ENCODE measurements around the gene MRPL51.
A peak's percentile ranks its signal among the peaks of the same experiment; 100 is the strongest.
"Not testable (repeated sequence)": the region's sequence is repeated elsewhere in the genome, so short reads cannot be mapped to it uniquely, and the experiment has no call there.

MRPL51 gene

DNA sequence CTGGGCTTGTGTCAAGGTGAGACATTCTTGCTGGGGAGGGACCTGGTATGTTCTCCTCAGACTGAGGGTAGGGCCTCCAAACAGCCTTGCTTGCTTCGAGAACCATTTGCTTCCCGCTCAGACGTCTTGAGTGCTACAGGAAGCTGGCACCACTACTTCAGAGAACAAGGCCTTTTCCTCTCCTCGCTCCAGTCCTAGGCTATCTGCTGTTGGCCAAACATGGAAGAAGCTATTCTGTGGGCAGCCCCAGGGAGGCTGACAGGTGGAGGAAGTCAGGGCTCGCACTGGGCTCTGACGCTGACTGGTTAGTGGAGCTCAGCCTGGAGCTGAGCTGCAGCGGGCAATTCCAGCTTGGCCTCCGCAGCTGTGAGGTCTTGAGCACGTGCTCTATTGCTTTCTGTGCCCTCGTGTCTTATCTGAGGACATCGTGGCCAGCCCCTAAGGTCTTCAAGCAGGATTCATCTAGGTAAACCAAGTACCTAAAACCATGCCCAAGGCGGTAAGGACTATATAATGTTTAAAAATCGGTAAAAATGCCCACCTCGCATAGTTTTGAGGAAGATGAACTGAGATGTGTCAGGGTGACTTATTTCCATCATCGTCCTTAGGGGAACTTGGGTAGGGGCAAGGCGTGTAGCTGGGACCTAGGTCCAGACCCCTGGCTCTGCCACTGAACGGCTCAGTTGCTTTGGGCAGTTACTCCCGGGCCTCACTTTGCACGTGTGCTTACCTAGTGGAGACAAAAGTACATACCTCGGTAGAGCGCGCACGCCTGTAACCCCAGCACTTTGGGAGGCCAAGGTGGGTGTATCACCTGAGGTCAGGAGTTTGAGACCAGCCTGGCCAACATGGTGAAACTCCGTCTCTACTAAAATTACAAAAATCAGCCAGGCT lies 45.6 kb upstream of the MRPL51 start:
- no peak for DNase-seq (ENCODE audit: low read depth)
- TF ChIP-seq CTCF (IDR thresholded peaks at IDR 0.05; ENCODE audit: low read length, missing control alignments) = no peak
- no peak overlapping the region for H3K4me3 ChIP-seq (replicated peaks; ENCODE audit: low read depth, low read length)

- TF ChIP-seq CTCF (IDR thresholded peaks at IDR 0.05; ENCODE audit: low read length, missing control alignments) = peak; percentile 68
- DNase-seq (ENCODE audit: low read depth) = peak; percentile 86
- H3K4me3 ChIP-seq (replicated peaks; ENCODE audit: low read depth, low read length) = not testable (repeated sequence)
Measured at GRCh38 chr12:6537580-6538419, 44.7 kb upstream of the MRPL51 start.

DNA sequence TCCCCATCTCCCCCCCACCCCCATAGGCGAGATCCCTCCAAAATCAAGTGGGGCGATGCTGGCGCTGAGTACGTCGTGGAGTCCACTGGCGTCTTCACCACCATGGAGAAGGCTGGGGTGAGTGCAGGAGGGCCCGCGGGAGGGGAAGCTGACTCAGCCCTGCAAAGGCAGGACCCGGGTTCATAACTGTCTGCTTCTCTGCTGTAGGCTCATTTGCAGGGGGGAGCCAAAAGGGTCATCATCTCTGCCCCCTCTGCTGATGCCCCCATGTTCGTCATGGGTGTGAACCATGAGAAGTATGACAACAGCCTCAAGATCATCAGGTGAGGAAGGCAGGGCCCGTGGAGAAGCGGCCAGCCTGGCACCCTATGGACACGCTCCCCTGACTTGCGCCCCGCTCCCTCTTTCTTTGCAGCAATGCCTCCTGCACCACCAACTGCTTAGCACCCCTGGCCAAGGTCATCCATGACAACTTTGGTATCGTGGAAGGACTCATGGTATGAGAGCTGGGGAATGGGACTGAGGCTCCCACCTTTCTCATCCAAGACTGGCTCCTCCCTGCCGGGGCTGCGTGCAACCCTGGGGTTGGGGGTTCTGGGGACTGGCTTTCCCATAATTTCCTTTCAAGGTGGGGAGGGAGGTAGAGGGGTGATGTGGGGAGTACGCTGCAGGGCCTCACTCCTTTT lies 44.0 kb upstream of the MRPL51 start:
- H3K4me3 ChIP-seq (replicated peaks; ENCODE audit: low read depth, low read length) = peak overlapping the region; percentile 98
- no peak for TF ChIP-seq CTCF (IDR thresholded peaks at IDR 0.05; ENCODE audit: low read length, missing control alignments)
- no peak for DNase-seq (ENCODE audit: low read depth)

GRCh38 chr12:6535960-6536847 lies 43.1 kb upstream of the MRPL51 start:
- DNase-seq (ENCODE audit: low read depth) = no peak
- H3K4me3 ChIP-seq (replicated peaks; ENCODE audit: low read depth, low read length) = peak overlapping the region; percentile 98
- no peak for TF ChIP-seq CTCF (IDR thresholded peaks at IDR 0.05; ENCODE audit: low read length, missing control alignments)

DNA sequence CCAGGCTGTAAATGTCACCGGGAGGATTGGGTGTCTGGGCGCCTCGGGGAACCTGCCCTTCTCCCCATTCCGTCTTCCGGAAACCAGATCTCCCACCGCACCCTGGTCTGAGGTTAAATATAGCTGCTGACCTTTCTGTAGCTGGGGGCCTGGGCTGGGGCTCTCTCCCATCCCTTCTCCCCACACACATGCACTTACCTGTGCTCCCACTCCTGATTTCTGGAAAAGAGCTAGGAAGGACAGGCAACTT lies 42.6 kb upstream of the MRPL51 start:
- TF ChIP-seq CTCF (IDR thresholded peaks at IDR 0.05; ENCODE audit: low read length, missing control alignments) = no peak
- DNase-seq (ENCODE audit: low read depth) = no peak
- peak overlapping the region; percentile 98 for H3K4me3 ChIP-seq (replicated peaks; ENCODE audit: low read depth, low read length)

Data from fibroblast of pulmonary artery (primary cell).